HepG2 (cell line): ENCODE data around the gene GFOD1. TPM values are rescaled to one million over a fixed set of nuclear protein-coding genes. Genes with fewer than 3 reads are reported as not detected.

Experiments used
- AGO1 ChIP-seq: fragments of 200-400 bp; formaldehyde crosslinking; IDR thresholded peaks from 2 replicates; pipeline ENCODE4 v1.6.1; 2017; ENCODE audit warnings: mild to moderate bottlenecking, low read depth, low read length, moderate library complexity; ENCODE audit not compliant: poor library complexity, severe bottlenecking
- CEBPG ChIP-seq: IDR thresholded peaks from 2 replicates; pipeline ENCODE4 v1.6.1; 2016
- GPN1 ChIP-seq: sonication (generic); formaldehyde crosslinking; IDR thresholded peaks from 2 replicates; pipeline ENCODE4 v1.5.1; 2020; ENCODE audit warnings: missing genetic modification reagents, borderline replicate concordance
- HIVEP1 ChIP-seq: sonication (generic); formaldehyde crosslinking; IDR thresholded peaks from 2 replicates; pipeline ENCODE4 v1.4.0; 2020; ENCODE audit warnings: mild to moderate bottlenecking, missing genetic modification reagents
- IRX3 ChIP-seq: sonication (generic); formaldehyde crosslinking; IDR thresholded peaks from 2 replicates; pipeline ENCODE4 v1.8.1; 2023; ENCODE audit warnings: mild to moderate bottlenecking, low read depth, missing genetic modification reagents, borderline replicate concordance
- PRMT3 ChIP-seq: sonication (generic); formaldehyde crosslinking; IDR thresholded peaks from 2 replicates; pipeline ENCODE4 v1.8.1; 2022; ENCODE audit warnings: low read depth, mild to moderate bottlenecking, moderate library complexity, missing genetic modification reagents, borderline replicate concordance
- SNRNP70 ChIP-seq: fragments of 200-400 bp; formaldehyde crosslinking; IDR thresholded peaks from 2 replicates; pipeline ENCODE4 v1.6.1; 2017; ENCODE audit warnings: mild to moderate bottlenecking, low read depth, low read length, moderate library complexity
- SPEN ChIP-seq: sonication (generic); formaldehyde crosslinking; IDR thresholded peaks from 2 replicates; pipeline ENCODE4 v1.5.1; 2020; ENCODE audit warnings: low read depth, mild to moderate bottlenecking, missing genetic modification reagents
- ZFAT ChIP-seq: sonication (generic); formaldehyde crosslinking; conservative IDR thresholded peaks from 2 replicates; pipeline ENCODE4 v1.8.1; 2023; ENCODE audit warnings: missing genetic modification reagents, inconsistent platforms
- ZNF101 ChIP-seq: sonication (generic); formaldehyde crosslinking; IDR thresholded peaks from 2 replicates; pipeline ENCODE4 v1.4.0; 2020; ENCODE audit warnings: mild to moderate bottlenecking, low read depth, missing genetic modification reagents, borderline replicate concordance
- ZNF781 ChIP-seq: sonication (generic); formaldehyde crosslinking; IDR thresholded peaks from 2 replicates; pipeline ENCODE4 v1.5.1; 2020; ENCODE audit warnings: borderline replicate concordance, mild to moderate bottlenecking, missing genetic modification reagents; ENCODE audit errors: not compliant biosample characterization
- polyA plus RNA-seq, 8 experiments: library from polyadenylated mRNA; depleted of rRNA in 3 of 8; stranded (reverse) in 7 of 8; unstranded in 1 of 8; fragments of >200 nt; fragmentation: Illumina TruSeq in 4 of 8; extraction: Trizol in 4 of 8; gene quantifications; 2 replicates each; pipeline versions ENCODE4 v1.2.1 to v1.2.3, GENCODE V29; 2011 to 2016; ENCODE audit warnings: low read depth in 4 of 8, missing spikeins in 1 of 8, mixed read lengths in 1 of 8; ENCODE audit not compliant: insufficient read depth in 1 of 8
- total RNA-seq, 5 experiments: library from RNA; depleted of rRNA; stranded (reverse); fragments of >200 nt; fragmentation: Illumina TruSeq; extraction: Trizol; gene quantifications; 2 replicates each; pipeline ENCODE4 v1.2.3, GENCODE V29; 2016; ENCODE audit warnings: low read depth in 1 of 5
- TF ChIP-seq, protein P1 (sequence below), 2 experiments: sonication (generic) in 1 of 2; formaldehyde crosslinking in 1 of 2; IDR thresholded peaks; 2 replicates each; pipeline versions ENCODE4 v1.4.0 to v1.6.1; 2016 to 2020; ENCODE audit warnings: borderline replicate concordance in 1 of 2, low read depth in 1 of 2, mild to moderate bottlenecking in 1 of 2, missing genetic modification reagents in 1 of 2
- TF ChIP-seq, protein P2 (sequence below): sonication (generic); formaldehyde crosslinking; IDR thresholded peaks from 2 replicates; pipeline ENCODE4 v1.4.0; 2020; ENCODE audit warnings: missing genetic modification reagents
- TF ChIP-seq, protein P3 (sequence below): sonication (generic); formaldehyde crosslinking; IDR thresholded peaks from 2 replicates; pipeline ENCODE4 v1.4.0; 2020; ENCODE audit warnings: missing genetic modification reagents
- TF ChIP-seq, protein P4 (sequence below): sonication (generic); formaldehyde crosslinking; IDR thresholded peaks from 2 replicates; pipeline ENCODE4 v1.4.0; 2020; ENCODE audit warnings: missing genetic modification reagents, borderline replicate concordance

GFOD1 gene
- total and polyA plus RNA-seq, 2 of the 13 experiments (the other 11 are each of a cell fraction or from before 2014, with no cell fraction given): 1.9 to 6.4 TPM

DNA sequence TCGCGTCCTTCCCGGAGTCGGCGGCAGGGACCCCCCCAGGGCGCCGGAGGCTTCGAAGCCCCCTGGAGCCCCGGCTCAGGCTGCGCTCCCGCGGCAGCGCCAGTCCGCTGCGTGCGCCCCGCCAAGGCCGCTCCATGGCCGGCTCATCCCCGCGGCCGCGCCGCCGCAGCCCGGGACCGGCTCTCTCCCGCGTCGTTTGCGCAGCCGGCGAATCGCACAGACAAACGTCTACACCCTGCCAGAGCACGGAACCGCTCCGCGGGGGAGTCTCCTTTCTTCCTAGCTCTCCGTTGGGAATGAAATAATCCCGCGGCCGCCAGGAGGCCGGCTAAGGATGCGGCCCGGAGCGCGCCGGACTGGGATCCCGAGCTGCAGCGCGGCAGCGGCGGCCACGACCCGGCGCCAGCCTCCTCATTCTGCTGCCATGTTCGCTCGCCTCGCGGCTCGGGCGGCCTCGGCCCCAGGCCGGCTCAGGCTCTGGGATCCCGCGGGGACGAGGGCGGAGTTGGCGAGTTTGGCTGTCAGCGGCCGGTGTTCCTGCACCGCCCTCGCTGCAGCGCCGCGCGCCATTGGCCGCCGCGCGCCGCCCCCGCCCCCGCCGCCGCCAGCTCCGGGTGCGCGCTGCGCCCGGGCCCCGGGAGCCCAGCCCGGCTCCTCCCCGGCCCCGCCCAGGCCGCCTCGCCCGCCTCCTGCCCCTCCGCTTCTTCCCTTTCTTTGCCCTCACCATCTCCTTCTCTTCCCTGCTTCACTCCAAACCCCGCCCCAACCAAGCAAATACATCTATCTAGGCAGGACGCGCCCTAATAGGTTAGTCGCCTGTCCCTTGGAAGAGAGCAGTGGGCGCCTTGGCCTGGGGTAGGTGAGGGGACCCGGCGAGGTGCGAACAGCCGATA lies at the start of gene GFOD1 (continued):
- TF ChIP-seq, protein P1, sequence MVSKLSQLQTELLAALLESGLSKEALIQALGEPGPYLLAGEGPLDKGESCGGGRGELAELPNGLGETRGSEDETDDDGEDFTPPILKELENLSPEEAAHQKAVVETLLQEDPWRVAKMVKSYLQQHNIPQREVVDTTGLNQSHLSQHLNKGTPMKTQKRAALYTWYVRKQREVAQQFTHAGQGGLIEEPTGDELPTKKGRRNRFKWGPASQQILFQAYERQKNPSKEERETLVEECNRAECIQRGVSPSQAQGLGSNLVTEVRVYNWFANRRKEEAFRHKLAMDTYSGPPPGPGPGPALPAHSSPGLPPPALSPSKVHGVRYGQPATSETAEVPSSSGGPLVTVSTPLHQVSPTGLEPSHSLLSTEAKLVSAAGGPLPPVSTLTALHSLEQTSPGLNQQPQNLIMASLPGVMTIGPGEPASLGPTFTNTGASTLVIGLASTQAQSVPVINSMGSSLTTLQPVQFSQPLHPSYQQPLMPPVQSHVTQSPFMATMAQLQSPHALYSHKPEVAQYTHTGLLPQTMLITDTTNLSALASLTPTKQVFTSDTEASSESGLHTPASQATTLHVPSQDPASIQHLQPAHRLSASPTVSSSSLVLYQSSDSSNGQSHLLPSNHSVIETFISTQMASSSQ (IDR thresholded peaks at IDR 0.05; ENCODE audit: low read depth): no peak
- TF ChIP-seq, protein P1 (CRISPR knock-in tag; IDR thresholded peaks at IDR 0.05; ENCODE audit: borderline replicate concordance): no peak
- TF ChIP-seq SPEN (CRISPR knock-in tag) (peak; percentile 43; the same call in 1 of the 2 replicates), GPN1 (CRISPR knock-in tag) (no peak), HIVEP1 (CRISPR knock-in tag) (no peak), AGO1 (peak; percentile 33), CEBPG (CRISPR knock-in tag) (no peak), ZFAT (no peak; the same call in 1 of the 2 replicates), ZNF101 (CRISPR knock-in tag) (no peak), IRX3 (CRISPR knock-in tag) (no peak), PRMT3 (CRISPR knock-in tag) (peak; percentile 44; the same call in 1 of the 2 replicates), ZNF781 (CRISPR knock-in tag) (no peak), SNRNP70 (no peak)
- TF ChIP-seq, protein P2, sequence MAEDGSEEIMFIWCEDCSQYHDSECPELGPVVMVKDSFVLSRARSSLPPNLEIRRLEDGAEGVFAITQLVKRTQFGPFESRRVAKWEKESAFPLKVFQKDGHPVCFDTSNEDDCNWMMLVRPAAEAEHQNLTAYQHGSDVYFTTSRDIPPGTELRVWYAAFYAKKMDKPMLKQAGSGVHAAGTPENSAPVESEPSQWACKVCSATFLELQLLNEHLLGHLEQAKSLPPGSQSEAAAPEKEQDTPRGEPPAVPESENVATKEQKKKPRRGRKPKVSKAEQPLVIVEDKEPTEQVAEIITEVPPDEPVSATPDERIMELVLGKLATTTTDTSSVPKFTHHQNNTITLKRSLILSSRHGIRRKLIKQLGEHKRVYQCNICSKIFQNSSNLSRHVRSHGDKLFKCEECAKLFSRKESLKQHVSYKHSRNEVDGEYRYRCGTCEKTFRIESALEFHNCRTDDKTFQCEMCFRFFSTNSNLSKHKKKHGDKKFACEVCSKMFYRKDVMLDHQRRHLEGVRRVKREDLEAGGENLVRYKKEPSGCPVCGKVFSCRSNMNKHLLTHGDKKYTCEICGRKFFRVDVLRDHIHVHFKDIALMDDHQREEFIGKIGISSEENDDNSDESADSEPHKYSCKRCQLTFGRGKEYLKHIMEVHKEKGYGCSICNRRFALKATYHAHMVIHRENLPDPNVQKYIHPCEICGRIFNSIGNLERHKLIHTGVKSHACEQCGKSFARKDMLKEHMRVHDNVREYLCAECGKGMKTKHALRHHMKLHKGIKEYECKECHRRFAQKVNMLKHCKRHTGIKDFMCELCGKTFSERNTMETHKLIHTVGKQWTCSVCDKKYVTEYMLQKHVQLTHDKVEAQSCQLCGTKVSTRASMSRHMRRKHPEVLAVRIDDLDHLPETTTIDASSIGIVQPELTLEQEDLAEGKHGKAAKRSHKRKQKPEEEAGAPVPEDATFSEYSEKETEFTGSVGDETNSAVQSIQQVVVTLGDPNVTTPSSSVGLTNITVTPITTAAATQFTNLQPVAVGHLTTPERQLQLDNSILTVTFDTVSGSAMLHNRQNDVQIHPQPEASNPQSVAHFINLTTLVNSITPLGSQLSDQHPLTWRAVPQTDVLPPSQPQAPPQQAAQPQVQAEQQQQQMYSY: no peak
- TF ChIP-seq, protein P3, sequence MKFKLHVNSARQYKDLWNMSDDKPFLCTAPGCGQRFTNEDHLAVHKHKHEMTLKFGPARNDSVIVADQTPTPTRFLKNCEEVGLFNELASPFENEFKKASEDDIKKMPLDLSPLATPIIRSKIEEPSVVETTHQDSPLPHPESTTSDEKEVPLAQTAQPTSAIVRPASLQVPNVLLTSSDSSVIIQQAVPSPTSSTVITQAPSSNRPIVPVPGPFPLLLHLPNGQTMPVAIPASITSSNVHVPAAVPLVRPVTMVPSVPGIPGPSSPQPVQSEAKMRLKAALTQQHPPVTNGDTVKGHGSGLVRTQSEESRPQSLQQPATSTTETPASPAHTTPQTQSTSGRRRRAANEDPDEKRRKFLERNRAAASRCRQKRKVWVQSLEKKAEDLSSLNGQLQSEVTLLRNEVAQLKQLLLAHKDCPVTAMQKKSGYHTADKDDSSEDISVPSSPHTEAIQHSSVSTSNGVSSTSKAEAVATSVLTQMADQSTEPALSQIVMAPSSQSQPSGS (CRISPR knock-in tag): no peak; the same call in 1 of the 2 replicates
- TF ChIP-seq, protein P4, sequence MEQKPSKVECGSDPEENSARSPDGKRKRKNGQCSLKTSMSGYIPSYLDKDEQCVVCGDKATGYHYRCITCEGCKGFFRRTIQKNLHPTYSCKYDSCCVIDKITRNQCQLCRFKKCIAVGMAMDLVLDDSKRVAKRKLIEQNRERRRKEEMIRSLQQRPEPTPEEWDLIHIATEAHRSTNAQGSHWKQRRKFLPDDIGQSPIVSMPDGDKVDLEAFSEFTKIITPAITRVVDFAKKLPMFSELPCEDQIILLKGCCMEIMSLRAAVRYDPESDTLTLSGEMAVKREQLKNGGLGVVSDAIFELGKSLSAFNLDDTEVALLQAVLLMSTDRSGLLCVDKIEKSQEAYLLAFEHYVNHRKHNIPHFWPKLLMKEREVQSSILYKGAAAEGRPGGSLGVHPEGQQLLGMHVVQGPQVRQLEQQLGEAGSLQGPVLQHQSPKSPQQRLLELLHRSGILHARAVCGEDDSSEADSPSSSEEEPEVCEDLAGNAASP: peak; percentile 29; the same call in 1 of the 2 replicates
